Activated T-helper 1 cell treated with Interleukin-2 at 50 U/mL for 16 hours (primary cell): Measurements from ENCODE around the gene GATC.
A peak's percentile ranks its signal among the peaks of the same experiment; 100 is the strongest.

ENCODE experiments used
- DNase-seq: peaks from one replicate; pipeline ENCODE4 v3.0.0-alpha.2; 2020; ENCODE audit warnings: low read depth

Gene GATC, protein sequence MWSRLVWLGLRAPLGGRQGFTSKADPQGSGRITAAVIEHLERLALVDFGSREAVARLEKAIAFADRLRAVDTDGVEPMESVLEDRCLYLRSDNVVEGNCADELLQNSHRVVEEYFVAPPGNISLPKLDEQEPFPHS

DNA sequence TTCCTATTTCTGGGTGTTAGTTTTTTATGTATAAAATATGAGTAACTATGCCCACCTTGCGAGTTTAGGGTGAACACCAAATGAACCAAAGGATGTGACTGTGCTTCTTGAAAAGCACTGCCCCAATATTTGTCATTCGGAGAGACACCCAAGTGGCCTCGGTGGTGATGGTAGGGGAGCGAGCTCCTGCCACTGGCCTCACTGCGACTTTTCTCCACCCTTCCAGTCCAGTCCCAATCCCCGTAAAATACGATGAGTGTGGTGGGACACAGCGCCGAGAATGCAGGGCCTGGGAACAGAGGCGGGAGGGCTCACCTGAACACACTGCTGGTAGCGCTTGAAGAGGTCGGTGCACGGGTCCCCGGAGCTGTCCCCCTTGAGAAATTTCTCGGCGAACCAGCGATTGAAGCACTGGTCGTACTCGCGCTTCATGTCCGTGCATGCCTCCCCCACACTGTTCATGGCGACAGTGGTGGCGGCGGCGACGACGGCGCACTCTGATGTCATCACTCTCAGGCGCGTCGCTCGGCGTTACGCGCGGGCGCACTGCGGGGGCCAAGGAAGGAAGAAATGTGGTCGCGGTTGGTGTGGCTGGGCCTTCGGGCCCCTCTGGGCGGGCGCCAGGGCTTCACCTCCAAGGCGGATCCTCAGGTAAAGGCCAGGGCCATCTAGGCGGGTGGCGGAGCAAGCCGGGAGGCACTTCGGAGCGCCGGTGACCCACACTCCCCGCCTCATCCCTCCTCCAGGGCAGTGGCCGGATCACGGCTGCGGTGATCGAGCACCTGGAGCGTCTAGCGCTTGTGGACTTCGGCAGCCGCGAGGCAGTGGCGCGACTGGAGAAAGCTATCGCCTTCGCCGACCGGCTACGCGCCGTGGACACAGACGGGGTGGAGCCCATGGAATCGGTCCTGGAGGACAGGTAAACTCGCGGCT lies at the start of gene GATC, which contains the start of gene TRIAP1:
GATC (plus strand) TSS at position 534 of the 933 bp plus-strand sequence; CDS start at position 571, 37 bp downstream.
TRIAP1 (minus strand) TSS at position 474 of the 933 bp plus-strand sequence; CDS start at position 462, 12 bp downstream.
- peak; percentile 74 for DNase-seq

DNA sequence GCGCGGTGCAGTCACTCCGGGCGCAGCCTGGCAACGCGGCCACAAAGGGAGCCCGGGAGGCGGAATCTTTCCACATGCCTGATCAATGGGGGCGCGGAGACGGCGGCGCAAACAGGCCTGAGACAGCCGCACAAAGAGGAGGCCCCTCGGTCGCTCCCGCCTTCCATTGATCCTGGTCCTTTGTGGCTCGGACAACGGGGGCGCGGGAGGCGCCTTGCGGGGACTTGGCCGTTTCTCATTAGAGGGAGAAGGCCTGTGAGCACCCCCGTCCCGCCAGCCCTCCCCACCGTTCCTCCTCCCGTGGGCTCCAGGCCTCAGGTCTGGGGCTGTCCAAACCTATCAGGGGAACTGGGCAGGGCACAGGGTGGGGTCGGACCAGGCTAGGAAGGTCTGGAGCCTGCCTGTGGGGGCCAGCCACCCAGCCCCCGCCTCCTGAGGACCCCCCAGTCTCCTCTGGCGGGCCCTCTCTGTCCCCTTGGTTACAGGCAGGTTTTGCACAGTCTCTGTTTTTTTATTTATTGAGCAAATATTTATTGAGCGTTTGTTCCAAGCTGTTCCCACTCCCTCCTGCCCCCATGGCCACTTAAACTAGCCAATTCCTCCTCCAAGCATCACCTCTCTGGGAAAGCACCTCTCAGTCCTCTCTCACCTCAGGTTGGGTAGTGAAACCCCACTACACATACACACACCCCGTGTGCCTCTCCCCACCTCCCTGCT lies 48.3 kb upstream of the GATC start:
- DNase-seq = no peak

DNA sequence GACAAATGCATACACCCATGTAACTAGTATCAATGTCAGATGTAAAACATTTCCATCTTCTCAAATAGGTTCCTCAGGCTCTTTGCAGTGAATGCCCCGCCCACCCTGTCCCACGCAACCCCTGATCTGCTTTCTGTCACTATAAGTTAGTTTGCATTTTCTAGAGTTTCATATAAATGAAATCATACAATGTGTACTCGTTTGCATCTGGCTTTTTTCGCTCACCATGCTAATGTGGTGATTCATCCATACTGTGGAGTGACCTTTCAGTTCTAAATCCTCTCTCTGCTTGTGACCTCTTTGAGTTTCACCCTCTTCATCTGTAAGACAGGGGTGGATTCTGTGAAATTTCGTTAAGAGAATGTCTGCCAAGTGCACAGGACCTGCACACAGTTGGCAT lies 46.7 kb upstream of the GATC start:
- DNase-seq = no peak

DNA sequence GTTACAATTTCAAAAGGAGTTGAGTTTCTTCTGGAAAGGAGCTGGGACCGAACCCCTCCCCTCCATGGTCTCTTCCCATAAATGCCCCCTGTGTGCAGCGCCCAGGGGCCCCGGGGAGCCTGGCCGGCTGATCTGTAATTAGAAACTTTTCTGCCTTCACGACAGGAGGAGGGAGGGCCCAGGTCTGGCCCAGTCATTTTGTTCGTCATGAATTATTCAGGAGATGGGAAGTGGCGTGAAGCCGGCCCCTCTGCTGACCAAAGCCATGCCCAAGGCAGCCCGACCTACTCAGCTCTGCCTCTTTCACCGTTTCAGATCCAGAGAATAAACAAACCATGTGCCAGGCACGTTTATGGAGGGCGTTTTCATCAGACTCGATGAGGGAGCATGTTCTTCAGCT lies 44.0 kb upstream of the GATC start:
- no peak for DNase-seq

DNA sequence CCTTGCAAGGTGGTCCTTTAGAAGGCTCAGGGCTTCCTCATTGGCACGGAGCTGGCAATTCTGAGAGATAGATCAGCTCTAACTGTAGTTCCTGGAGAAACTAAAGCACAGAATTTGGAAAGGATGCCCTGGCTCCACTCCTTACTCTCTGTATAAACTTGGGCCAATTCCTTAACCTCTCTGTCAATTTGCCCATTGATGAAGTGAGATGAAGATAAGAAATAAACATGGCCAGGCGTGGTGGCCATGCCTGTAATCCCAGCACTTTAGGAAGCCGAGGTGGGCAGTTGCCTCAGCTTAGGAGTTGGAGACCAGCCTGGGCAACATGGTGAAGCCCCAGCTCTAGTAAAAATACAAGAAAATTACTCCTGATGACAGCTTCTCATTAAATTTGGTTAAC lies 42.4 kb upstream of the GATC start:
- no peak for DNase-seq

DNA sequence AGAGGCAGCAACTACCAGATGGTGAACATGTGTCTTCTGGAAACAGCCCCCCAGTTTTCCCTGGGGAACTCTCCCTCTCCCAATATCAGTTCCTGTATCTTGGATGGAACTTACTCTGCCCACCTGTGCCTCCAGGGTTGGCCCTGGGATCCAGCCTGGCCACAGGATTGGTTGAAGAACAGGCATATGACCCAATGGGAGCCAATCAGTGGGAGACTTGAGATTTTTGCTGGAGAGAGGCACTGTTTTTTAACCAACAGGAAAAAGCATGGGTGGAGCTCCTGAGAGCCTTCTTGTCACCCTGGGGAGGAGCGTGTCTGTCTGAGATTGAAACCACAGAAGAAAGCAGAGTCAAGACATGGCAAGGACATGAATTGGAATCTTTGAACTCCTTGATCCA lies 42.0 kb upstream of the GATC start:
- DNase-seq = no peak

DNA sequence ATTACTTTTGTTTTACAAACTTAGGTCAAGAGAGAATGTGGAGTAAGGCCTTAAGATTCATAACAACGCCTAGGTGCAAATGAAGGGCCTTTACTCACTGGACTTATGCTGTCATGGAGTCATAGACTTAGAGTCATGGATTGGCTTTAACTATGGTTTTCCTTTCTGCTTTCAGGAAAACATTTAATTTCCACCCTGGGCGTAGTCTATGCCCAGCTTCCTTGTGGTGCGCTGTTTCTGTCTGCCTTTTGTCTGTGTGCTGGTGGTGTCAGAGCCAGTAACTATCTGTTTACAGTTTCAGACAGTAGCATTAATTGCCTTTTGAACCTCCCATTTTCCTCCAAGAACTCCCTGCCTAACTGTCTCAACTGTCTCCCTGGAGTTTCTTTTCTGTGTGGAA lies 40.2 kb upstream of the GATC start:
- DNase-seq = no peak

DNA sequence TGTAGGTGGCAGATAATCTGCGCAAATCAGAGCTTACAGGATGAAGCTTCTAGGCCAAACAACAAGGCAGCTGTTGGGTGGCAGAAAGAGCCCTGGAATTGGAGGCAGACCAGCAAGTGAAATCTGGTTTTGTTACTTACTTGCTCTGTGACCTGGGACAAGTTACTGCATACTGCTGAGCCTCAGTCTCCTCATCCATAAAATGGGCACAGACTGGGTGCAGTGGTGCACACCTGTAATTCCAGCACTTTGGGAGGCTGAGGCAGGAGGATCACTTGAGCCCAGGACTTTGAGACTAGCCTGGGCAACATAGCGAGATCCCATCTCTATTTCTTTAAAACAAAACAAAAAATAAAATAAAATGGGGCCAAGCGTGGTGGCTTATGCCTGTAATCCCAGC lies 39.7 kb upstream of the GATC start:
- DNase-seq = no peak

DNA sequence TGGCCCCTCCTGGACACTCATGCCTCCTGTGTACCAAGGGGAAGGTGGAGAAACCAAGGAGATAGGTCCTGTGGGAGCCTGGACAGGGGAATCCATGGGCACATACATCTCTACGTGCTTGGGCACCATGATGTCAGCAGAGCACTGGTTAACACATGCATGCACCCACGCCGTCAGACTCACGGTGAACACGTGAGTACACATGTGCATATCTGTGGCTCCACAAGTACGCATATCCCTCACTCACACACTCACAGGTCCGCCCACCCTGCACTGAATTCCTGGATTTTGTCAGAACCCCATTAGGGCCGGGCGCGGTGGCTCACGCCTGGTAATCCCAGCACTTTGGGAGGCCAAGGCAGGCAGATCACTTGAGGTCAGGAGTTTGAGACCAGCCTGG lies 37.5 kb upstream of the GATC start:
- no peak for DNase-seq

DNA sequence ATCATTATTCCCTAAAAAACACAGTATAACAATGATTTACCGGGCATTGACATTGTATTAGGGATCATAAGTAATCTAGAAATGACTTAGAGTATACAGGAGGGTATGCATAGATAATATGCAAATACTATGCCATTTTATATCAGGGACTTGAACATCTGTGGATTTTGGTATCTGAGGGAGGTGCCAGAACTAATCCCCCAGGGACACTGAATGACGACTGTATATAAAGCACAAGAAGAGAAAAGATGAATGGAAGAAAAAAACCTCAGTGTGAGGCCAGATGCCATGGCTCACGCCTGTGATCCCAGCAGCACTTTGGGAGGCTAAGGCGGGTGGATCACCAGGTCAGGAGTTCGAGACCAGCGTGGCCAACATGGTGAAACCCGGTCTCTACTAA lies 33.8 kb upstream of the GATC start:
- no peak for DNase-seq

DNA sequence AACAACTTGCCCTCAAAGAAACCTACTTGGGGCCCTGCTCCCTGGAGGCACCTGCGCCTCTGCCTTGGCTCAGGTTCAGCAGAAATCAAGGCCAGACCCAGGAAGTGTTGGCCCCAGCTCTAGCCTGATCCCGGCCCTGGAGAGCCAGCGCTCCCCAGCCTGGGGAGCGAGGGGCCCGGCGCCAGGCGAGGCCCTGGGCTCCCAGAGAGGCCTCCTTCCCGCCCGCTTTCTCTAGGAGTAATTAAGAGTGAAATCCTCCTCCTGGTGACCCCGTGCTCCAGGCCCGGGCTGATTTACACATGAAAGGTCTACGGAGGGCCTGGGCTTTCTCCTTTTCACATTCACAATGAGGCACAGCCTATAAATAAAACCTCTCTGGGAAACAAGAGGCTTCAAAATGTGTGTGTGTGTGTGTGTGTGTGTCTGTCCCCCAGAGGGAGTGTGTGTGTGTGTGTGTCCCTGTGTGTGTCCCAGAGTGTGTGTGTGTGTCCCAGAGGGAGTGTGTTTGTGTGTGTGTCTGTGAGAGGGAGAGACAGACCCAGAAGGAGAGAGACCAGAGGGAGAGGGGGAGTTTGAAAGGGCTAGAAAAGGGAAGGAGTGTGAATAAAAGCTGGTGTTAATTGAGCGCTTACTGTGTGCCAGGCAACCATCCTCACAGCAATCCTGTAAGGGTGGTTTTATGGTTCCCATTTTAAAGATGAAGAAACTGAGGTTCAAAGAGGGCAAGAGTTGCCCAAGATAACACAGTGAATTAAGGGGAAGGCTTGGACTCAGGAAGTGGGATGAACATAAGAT lies 32.1 kb upstream of the GATC start:
- DNase-seq = no peak

DNA sequence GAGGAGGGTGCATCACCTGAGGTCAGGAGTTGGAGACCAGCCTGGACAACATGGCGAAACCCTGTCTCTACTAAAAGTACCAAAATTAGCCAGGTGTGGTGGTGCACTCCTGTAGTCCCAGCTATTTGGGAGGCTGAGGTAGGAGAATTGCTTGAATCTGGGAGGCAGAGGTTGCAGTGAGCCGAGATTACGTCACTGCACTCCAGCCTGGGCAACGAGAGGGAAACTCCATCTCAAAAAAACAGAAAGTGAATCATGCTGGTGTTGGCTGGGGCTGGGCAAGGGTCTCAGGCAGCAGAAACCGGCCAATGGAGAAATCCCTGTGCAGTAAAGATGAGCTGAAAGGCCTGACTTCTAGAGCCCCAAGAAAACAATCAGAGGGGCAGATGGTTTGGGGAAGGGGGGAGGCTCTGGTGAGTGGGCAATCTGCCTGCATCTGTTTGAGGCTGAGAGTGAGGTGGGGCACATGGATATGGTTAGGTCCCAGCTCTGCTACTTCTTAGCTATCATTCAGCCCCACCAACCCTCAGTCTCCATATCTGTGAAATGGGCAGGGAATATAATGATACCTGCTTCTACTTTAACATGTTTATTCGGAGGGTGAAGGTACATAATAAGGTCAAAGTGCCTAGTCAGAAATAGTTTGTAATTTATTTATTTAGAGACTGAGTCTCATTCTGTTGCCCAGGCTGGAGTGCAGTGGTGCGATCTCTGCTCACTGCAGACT lies 29.6 kb upstream of the GATC start:
- DNase-seq = no peak

DNA sequence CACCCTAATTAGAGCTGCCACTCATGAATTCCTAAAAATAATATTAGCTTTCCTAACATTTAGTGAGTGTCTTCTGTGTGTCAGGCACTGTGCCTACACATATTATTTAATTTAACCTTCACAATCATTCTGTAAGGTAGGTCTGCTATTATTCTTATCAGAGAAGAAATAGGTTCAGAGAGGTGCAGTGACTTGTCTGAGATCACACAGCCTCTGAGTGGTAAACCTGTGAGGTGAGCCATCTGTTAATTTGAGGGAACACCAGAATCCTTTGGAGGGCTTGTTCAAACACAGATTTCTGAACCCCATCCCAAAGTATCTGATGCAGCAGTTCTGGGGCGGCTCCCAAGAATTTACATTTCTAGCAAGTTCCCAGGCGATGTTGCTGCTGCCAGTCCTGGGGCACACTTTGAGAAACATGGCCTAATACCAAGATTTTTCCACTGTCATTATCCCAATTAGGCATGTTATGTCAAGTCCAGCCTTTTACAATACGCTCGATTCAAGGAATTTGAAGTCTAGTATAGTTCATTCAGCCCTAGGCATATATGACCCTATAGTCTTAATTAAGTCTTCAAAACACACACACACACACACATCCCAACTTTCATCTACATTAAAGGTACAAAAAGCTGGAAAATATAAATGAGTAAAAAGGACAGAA lies 28.2 kb upstream of the GATC start:
- DNase-seq = no peak

DNA sequence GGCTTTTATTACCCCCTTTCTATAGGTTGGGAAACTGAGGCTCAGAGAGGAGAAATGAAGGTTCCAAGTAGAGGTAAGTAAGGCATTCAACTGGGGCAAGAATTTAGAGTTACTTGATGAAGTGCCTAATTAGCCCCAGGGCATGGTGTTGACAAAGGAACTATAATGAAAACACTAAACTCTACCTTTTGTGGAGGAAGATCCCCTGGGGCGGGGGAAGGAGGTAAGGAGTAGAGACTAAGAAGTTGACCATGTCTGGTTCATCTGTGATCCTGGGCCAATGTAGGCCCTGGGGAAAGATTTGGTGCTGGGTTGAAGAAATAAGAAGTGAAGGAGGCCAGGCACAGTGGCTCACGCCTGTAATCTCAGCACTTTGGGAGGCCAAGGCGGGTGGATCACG lies 24.5 kb upstream of the GATC start:
- DNase-seq = no peak

DNA sequence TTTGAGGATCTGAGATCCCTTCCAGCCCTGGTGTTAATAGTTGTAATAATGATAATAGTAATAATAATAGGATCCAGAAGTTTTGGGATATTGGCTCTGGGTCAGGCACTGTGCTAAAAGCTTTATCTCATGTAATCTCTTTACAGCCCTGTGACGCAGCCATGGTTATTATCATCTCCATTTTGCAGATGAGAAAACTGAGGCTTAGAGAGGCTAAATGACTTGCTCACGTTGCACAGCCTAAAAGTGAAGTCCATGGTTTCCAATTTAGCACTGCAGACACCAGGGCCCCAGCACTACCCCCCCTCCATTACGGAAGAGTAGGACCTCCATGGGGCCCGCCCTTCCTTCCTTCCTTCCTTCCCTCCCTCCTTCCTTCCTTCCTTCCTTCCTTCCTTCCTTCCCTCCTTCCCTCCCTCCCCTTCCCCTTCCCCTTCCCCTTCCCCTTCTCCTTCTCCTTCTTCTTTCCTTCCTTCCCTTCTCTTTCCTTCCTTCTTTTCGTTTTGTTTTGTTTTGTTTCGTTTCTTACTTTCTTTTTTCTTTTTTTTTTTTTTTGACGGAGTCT lies 23.3 kb upstream of the GATC start:
- DNase-seq = no peak

DNA sequence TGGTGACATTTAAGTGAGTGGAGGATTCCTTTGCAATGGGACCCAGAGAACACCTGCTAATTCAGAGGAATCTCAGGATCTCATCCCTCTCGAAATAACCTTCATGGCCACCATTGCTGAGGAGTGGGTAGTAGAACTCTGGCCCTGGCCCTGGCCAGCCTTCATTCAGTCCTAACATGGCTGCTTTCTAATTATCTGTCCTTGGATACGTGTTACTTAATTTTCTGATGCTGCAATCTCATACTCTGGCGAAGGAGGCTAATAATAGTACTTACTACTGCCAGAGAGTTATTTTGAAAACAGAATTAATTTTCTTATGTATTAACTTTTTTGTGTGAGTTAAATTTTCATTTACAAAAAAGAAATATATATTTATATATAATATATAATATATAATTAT lies 20.4 kb upstream of the GATC start:
- DNase-seq = no peak

DNA sequence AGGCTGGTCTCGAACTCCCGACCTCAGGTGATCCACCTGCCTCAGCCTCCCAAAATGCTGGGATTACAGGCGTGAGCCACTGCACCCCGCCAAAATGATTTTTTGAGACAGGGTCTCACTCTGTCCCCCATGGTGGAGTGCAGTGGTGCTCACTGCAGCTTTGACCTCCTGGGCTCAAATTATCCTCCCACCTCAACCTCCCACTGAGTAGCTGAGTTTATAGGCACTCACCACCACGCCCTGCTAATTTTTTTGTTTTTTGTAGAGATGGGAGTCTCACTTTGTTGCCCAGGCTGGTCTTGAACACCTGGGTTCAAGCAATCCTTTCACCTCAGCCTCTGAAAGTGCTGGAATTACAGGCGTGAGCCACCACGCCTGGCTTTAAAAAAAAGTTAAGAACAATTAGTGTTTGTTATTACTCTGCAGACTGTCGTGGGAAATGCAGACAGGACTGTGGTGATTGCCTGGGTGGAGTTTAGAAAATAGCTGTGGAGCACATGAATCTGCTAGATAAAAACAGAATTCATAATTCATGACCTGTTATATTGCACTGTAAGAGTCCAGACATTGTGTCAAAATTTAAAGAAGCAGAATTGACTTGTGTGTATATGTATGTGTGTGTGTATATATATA lies 17.5 kb upstream of the GATC start:
- DNase-seq = no peak

DNA sequence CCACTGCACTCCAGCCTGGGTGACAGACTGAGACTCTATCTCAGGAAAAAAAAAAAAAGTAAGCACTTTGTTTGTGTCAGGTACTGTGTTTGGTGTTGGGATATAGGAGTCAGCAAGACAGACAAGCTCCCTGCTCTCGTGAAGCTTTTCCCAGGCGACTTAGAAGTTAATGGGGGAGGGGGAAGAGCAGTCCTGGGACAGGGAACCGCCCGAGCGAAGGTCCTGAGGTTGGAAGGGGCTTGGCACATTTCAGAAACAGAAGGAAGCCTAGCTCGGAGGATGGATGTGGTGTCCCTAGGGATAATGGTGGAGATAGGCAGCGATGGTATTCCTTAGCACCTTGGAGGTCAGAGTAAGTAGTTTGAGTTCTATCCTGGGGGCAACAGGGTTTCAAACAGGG lies 16.9 kb upstream of the GATC start:
- DNase-seq = no peak

DNA sequence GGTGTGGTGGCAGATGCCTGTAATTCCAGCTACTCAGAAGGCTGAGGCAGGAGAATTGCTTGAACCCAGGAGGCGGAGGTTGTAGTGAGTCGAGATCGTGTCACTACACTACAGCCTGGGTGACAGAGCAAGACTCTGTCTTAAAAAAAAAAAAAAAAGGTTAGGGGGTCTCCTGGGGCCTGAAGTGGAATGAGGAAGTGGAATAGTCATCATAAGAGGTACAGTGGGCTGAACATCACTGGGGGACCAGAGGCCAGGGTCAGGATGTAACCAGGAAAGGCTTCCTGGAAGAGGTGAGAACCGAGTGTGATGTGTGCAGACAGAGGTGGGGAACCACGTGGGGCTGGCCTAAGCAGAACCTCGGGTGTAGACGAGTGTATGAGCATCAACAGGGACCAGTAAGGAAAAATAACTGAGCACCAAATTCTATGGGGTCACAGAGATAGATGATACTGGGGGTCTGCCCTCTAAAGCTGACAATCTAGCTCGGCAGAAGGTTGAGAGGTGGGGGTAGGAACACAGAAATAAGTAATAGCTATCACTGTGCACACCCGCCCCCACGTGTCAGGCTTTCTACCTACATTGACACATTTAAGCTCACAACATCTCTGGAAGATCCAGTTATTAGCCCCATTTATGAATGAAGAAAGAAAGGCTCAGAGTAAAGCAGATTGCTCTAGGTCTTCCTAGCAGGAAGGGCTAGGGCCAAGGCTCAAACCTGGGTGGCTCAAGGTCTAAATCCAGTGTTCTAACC lies 13.3 kb upstream of the GATC start:
- no peak for DNase-seq
